Germinal center (tissue), 1 donor: ENCODE measurements around the gene ANKRD13D.
"Not testable (repeated sequence)": the region's sequence is repeated elsewhere in the genome, so short reads cannot be mapped to it uniquely, and the experiment has no call there.

ENCODE experiments used
- DNase-seq: peaks from one replicate; pipeline ENCODE4 v3.0.0; 2012; ENCODE audit warnings: mixed read lengths, low spot score

The ANKRD13D gene

DNA sequence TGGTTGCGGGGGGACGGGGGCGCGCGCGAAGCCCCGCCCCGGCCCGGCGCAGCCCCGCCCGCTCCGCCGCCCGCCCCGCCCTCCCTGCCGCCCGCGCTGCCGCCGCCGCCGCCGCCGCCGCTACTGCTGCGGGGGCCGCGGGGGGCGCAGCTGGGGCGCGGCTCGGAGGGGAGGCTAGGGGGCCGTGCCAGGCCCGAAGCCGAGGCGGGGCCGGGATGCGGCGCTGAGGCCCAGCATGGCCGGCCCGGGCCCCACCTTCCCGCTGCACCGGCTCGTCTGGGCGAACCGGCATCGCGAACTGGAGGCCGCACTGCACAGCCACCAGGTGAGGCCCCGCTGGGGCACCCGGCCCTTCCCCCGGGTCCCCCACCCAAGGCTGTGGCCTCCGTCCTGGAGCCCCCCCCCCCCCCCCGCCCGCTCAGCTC, at the start of gene ANKRD13D:
ANKRD13D (plus strand) TSS at position 78 of the 425 bp plus-strand sequence; CDS start at position 236, 158 bp downstream.
- DNase-seq = no peak

DNA sequence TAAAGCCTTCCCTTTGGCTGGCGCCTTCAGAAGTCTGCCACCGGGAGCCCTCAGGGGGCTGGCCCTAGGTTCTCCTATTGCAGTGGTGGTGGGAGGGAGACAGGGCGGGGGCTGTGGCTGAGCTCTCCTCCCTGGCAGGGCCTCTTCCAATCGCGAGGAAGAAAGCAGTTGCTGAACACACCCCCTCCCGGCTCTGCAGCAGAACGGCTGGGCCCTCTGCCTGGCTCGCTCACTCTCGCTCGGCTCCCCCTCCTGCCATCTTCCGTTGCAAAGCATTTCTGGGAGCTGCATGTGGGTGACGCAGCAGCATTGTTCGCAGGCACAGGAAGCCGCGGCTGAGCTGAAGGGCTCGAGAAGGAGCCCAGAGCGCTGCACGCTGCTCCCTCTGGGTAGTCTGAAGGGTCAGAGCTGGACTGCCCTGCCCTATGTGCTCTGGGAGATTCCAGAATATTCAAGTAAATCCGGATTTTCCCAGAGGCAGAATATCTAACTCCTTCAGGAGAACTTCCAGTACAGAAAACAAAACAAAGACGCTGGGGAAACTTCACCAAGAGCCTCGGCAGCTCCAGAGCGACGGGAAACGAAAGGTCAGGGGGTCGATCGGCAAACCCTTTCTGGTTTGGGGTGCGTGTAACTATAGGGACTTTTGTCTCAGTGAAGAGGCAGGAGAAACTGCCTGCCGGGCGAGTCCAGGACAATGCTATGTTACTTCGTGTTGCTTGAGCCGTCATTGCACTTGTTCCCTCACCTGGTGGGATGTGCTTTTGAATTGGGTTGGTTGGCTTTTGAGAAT, 49.1 kb upstream of the ANKRD13D start:
- DNase-seq = peak; percentile 92

DNA sequence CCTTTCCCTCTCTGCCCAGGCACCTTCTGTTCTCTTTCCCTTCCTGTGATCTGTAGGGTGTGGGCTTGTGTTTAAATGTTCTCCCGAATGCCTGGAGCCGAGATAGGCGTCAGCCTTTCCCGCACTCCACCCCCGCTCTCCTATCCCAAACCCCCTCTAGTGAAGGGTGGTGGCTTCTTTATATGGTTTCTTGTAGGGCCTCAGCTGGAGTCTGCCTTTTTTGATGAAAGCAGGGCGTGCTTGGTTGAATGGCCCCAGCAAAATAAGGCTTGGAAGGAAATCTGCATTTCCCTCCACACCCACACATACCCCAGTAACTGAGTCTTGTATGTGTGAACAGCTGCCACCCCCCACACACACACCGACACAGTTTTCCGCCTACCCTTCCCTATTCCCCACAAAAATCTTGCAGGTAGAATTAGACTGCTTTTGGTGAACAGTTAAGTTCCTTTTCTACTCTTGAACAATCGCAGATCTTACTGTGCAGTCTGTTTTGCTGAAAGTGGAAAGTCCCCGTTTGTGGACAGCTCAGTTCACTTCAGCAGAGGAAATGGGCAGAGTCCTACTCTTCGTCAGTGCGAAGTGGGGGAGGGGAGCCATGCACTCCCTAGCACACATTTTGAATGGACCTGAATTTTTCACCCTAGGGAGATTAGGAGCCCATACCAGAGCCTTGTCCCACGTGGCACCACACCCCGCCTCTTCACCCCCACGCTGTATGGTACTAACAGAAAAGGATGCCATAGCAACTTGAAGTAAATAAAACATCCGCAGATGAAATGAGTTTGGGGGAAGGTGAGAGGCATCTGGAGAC, 48.3 kb upstream of the ANKRD13D start:
- DNase-seq = peak; percentile 42

DNA sequence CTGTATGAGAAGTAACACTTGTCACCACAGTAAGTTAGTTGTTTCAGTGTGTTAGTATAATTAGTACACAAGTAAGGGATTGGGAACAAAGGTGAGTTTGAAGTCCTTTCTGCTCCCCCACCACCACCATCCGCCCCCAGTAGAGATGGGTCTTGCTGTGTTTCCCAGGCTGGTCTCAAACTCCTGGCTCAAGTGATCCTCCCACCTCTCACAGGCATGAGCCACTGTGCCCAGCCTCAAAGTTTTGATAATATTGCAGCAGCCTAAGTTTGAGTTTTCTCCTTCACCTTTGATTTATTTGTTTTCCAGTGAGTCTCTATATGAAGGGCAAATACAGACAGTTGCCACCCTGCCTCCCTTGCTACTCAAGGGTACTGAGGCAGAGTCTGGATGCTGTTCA, 46.6 kb upstream of the ANKRD13D start:
- DNase-seq = no peak

DNA sequence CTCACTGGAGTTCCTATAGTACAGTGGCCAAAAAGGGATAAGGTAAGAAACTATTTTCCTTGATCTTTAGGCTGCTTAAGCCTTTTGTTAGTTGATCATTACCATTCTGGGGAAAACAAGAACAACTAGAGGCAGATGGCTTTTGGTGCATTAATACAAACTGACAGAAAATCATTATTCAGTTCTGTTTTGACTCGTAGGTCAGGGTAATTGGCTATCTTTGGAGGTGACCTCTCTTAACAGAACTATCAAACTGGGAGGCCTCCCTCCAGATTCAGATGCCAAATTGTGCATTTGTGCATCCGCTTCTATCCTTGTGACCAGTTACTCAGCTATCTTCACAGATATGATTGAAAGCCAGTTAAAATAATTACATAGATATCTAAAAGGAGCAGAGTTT, 46.1 kb upstream of the ANKRD13D start:
- DNase-seq = no peak

DNA sequence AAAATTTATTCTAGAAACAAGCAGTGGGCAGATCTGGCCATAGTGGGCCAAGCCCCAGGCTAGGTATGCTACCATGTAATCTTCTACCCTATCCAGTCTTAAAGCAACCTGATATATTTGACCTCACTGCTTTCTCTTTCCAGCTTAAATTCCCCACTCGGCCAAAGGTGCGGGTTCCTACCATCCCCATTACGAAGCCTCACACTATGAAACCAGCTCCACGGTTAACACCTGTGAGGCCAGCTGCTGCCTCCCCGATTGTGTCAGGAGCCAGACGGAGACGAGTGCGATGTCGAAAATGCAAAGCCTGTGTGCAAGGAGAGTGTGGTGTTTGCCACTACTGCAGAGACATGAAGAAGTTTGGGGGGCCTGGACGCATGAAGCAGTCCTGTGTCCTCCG, 44.1 kb upstream of the ANKRD13D start:
- no peak for DNase-seq

DNA sequence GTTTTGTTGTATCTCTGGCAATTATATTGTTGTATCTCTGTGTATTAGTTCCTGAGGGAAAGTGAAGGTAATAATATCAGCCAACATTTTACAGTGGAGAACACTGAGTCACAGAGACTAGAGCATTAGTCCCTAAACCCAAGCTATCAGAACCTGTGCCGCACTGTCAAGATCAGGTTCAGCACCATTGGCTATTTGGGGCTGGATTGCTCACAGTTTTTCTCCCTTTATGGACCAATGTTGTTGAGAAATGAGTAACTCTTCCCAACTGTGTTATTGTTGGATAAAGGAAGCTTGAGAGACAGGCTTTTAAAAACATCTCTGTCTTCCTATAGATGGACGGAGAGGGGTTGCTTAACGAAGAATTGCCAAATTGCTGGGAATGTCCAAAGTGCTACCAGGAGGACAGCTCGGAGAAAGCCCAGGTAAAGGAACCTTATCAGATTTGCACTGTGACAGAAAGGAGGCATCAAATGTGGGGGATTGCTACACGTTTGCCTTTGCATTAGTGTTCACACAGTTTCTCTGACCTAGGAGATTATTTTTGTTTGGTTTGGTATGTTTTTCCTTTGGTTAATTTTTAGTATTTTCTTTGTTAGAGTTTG, 41.1 kb upstream of the ANKRD13D start:
- no peak for DNase-seq

DNA sequence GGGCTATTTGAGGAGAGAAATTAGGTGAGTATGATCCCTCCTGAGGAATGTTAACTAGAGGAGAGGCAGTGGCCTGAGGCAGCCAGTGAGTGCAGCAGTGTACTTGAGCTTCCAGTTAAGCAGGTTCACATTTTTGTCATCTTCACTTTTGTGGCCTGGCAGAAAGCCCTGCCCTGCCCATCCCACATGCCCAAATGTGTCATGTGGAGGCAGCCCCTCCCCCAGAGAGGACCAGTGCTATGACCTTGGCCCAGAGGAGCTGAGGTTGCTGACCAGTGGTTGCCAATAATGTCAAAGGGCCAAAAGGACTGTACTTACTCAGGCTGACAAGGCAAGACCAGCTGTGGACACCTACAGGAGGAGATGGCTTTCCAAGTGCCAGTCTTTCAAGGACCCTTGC, 40.5 kb upstream of the ANKRD13D start:
- no peak for DNase-seq

DNA sequence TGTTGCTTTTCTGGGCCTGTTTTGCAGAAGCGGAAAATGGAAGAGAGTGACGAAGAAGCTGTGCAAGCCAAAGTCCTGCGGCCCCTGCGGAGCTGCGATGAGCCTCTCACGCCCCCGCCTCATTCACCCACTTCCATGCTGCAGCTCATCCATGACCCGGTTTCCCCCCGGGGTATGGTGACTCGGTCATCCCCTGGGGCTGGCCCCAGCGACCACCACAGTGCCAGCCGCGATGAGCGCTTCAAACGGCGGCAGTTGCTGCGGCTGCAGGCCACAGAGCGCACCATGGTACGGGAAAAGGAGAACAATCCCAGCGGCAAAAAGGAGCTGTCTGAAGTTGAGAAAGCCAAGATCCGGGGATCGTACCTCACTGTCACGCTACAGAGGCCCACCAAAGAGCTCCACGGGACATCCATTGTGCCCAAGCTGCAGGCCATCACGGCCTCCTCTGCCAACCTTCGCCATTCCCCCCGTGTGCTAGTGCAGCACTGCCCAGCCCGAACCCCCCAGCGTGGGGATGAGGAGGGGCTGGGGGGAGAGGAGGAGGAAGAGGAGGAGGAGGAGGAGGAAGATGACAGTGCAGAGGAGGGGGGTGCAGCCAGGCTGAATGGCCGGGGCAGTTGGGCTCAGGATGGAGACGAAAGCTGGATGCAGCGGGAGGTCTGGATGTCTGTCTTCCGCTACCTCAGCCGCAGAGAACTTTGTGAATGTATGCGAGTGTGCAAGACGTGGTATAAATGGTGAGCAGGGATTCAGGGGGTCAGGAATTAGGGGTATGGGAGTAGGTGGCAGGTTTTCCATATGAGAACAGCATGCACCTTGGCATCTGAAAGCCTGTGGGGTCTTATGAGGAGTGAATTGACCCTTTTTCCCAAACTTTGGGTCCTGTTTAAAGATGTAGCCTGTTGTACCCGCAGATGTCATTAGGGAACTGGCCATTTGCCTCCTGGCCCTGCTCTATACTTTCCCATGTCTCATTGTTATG, 38.8 kb upstream of the ANKRD13D start:
- DNase-seq = no peak

DNA sequence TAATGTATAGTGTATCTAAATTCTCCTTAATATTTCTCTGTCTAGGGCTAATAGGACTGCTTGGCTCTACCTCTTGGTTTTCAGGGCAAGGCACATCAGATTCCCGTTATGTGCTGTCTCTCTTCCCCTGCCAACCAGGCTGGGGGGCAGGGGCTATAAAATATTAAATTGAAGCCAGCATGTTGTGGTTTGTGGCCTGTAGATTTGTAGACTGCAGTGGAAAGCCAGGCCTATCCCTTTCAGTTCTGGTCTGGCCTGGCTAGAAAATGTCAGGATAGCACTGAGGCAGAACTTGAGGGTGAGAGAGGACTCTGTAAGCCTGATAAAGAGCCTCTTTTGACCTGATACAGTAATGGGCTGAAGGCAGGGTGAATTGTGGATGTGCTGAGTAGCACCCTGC, 37.3 kb upstream of the ANKRD13D start:
- no peak for DNase-seq

DNA sequence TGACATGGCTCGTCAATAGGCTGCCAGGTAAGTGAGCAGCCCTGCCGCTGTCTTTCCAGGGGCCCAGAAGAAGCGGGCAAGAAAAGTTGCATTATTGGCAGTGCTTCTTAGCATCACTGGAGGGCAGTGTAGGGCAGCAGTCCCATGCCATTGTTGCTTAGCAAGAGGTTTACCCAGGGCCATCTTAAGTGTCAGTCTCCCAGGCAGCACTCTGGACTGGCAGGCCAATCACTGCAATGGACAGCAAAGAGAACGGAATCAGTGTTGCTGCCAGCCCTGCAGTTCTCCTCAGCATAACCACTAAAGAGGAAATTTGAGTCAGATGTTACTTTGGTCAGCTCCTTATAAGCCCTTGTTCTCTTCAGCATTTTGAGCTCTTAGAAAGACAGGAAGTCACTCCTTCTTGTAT, 36.3 kb upstream of the ANKRD13D start:
- no peak for DNase-seq

DNA sequence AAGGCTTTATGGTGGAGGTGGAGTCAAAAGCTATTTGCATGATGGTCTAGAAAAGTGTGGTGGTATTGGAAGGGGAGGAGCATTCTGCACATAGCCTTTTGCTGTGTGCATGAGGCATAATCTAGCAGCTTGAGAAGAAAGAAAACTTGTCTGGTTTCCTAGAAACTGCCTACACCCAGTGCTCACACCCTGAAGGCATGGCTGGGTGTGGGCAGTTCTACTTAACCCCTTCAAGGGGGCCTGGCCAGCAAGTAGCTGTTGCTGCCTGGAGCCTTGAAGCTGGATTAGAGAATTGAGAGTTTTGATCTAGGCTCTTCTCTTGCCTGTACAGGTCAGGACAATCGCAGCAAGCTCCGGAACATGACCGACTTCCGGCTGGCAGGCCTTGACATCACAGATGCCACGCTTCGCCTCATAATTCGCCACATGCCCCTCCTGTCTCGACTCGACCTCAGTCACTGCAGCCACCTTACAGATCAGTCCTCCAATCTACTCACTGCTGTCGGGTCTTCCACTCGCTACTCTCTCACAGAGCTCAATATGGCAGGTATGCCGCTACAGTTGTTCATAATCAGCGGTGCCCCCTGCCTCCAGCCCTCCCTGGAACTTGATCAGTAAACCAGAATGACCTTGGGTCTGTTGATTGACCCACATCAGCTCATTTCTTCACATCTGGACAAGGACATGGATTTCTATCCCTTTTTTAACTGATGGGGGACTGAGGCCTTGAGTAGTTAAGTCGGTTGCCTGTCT, 35.1 kb upstream of the ANKRD13D start:
- no peak for DNase-seq

DNA sequence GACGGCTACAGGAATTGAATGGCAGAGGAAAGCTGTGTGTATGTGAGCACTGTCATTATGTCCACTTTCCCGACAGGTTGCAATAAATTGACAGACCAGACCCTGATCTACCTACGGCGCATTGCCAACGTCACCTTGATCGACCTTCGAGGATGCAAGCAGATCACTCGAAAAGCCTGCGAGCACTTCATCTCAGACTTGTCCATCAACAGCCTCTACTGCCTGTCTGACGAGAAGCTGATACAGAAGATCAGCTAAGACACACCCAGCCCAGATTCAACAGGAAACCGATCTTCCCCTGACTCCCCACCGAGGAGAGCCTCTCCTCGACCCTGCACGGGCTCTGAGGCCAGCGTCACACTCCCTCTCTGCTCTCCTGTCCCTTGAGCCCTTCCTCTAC, 34.3 kb upstream of the ANKRD13D start:
- DNase-seq = no peak

DNA sequence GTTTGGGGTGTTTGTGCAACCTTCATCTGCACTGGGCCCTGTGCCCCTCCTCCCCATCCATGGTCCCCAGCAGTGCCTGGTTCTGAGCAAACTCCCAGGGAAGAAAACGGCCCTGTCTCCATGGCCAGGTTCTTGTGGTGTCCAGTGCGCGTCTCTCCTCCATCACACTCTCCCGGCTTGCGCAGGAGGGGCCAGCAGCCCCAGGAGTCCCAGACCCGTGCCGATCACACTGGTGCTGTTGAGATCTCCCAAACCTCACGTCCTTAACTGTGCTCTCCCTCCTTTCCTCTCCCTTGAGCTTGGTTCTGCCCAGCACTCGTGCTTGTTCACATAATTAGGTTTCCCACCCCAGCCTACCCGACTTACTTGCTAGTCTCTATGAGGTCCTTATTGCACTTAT, 33.8 kb upstream of the ANKRD13D start:
- no peak for DNase-seq

DNA sequence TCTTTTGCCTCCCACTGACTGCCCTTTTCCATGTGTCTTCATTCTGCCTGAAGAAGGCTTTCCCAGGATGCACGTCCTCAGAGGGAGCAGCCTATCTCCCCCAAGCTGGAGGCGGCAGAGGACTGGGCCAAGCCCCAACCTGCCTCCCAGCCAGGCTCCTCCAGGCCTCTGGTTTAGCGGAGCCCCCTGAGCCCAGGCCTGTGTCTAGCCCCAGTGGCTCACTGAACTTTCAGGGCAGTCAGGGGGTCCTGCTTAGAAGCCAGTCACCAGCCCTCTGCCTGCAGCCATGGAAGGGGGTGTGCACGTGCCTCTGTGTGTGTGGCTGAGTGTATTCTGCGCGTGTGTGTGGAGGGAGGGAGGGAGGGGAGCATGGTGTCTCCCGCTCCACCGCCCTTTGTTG, 33.2 kb upstream of the ANKRD13D start:
- DNase-seq = no peak

DNA sequence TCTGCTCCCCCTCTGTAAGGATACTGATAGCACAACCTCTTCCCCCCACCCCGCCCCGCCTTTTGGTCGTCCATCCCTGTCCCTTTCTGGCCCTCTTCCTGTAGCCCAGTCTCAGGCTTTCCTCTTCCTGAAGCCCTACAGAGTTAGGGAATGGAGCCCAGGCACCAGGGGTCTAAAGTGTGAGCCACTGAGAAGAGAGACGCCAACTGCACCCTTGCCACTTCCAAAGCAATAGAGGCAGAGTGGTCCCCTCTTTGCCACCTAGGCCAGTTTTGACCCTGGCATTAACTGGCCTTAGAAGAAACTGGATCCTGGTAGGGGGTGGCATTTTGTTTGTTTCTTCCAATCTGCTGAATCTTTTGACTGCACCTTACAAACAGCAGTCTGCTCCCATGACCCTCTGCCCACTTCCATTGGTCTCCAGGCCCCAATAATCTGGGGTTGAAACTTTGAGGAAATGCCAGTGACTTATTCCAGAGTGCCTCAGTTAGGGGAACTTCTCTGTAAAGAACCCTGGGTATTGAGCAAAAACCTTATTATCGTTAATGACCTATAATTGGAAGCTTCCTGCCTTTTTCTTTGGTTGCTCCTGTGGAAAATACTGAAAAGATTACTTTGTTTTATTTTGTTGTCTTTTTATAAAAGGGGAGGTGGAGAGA, 32.5 kb upstream of the ANKRD13D start:
- no peak for DNase-seq

DNA sequence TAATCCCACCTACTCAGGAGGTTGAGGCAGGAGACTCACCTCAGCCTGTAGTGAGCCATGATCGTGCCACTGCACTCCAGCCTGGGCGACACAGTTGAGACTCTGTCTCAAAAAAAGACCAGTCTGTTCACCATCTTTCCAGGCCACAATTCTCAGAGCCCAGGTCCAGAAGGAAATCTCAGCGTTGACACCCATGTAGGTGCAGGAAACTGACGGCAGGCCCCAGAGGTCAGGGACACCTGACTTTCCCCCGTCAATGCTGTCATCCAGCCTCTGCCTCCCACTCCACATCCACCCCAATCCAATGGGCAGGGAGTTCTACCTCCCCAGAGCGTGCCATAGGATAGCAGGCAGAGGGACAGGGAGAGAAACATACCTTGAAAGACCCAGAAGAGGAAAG, 28.7 kb upstream of the ANKRD13D start:
- no peak for DNase-seq

DNA sequence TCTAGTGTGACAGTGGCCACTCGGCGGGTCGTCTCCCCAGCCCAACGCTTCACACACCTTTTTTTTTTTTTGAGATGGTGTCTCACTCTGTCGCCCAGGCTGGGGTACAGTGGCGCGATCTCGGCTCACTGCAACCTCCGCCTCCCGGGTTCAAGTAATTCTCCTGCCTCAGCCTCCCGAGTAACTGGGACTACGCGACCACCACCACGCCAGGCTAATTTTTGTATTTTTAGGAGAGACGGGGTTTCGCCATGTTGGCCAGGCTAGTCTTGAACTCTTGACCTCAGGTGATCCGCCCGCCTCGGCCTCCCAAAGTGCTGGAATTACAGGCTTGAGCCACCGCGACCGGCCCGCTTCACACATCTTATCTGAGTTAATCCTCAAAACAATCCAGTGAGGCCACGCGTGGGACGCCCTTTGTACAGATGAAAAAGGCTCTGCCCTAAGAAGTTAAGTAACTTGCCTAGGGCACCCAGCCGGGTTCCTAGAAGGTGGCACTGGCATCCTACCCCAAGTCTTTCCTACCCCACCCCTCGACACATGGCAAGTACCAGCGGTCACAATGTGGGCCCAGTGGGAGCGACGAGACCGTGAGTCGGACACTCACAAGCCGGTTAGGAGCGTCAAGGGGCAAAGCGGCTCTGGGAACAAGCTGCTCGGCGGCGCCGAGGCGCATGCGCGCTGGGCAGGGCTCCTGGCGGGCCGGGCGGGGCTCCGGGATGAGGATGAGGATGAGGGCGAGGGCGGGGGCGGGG, 28.0 kb upstream of the ANKRD13D start:
- DNase-seq = not testable (repeated sequence)

DNA sequence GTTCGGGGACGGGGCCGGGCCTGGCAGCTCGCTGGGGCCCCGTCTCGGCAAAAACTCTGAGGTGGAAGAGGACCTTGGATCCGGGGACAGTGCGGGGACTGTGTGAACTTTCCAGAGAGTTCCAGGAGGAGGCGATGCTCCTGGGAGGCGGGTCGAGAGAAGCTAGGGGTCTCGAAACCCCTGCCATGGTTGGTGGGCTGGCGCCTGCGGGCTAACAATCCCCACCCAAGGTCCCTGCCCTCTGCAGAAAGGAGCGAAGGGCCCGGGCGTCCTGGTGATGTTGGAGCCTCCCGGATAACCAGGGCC, 27.5 kb upstream of the ANKRD13D start:
- no peak for DNase-seq
